HEK293 (cell line): ENCODE measurements around the gene HLA-DRB1.
A peak's percentile ranks its signal among the peaks of the same experiment; 100 is the strongest.

Experiments used
- BCL6B ChIP-seq: fragments of 450-650 bp; formaldehyde crosslinking; IDR thresholded peaks from 2 replicates; pipeline ENCODE4 v1.5.1; 2017; ENCODE audit warnings: missing biosample characterization, missing genetic modification characterization
- GLI4 ChIP-seq: fragments of 450-650 bp; formaldehyde crosslinking; IDR thresholded peaks from 2 replicates; pipeline ENCODE4 v1.5.1; 2016; ENCODE audit warnings: missing biosample characterization, missing genetic modification characterization
- IKZF3 ChIP-seq: fragments of 450-650 bp; IDR thresholded peaks from 2 replicates; pipeline ENCODE4 v1.5.0; 2018; ENCODE audit warnings: missing biosample characterization, mild to moderate bottlenecking, missing genetic modification characterization, moderate library complexity
- KLF1 ChIP-seq: fragments of 450-650 bp; formaldehyde crosslinking; IDR thresholded peaks from 2 replicates; pipeline ENCODE4 v1.5.1; 2016; ENCODE audit warnings: missing biosample characterization, missing genetic modification characterization
- MEIS1 ChIP-seq: sonication (generic); formaldehyde crosslinking; IDR thresholded peaks from 2 replicates; pipeline ENCODE4 v1.8.1; 2022; ENCODE audit warnings: missing genetic modification reagents, mild to moderate bottlenecking, borderline replicate concordance
- OSR2 ChIP-seq: fragments of 450-650 bp; formaldehyde crosslinking; IDR thresholded peaks from 2 replicates; pipeline ENCODE4 v1.5.1; 2016; ENCODE audit warnings: missing biosample characterization, missing genetic modification characterization
- PRDM2 ChIP-seq: fragments of 450-650 bp; formaldehyde crosslinking; IDR thresholded peaks from 2 replicates; pipeline ENCODE4 v1.5.1; 2016; ENCODE audit warnings: missing biosample characterization, missing genetic modification characterization, borderline replicate concordance
- PRDM6 ChIP-seq: fragments of 450-650 bp; formaldehyde crosslinking; IDR thresholded peaks from 2 replicates; pipeline ENCODE4 v1.5.1; 2017; ENCODE audit warnings: missing biosample characterization, missing genetic modification characterization
- SALL2 ChIP-seq: fragments of 450-650 bp; formaldehyde crosslinking; IDR thresholded peaks from 2 replicates; pipeline ENCODE4 v1.5.0; 2017; ENCODE audit warnings: missing biosample characterization, mild to moderate bottlenecking, missing genetic modification characterization, borderline replicate concordance
- SP7 ChIP-seq: fragments of 450-650 bp; formaldehyde crosslinking; IDR thresholded peaks from 2 replicates; pipeline ENCODE4 v1.5.1; 2016; ENCODE audit warnings: missing biosample characterization, missing genetic modification characterization
- TCF7L2 ChIP-seq: IDR thresholded peaks from 2 replicates; pipeline ENCODE4 v1.6.1; 2011; ENCODE audit warnings: low read depth, mild to moderate bottlenecking, inconsistent platforms, low read length, moderate library complexity, borderline replicate concordance
- ZIC2 ChIP-seq: fragments of 450-650 bp; formaldehyde crosslinking; IDR thresholded peaks from 2 replicates; pipeline ENCODE4 v1.5.1; 2016; ENCODE audit warnings: missing biosample characterization, missing genetic modification characterization
- ZNF10 ChIP-seq: fragments of 450-650 bp; formaldehyde crosslinking; IDR thresholded peaks from 2 replicates; pipeline ENCODE4 v1.5.1; 2017; ENCODE audit warnings: missing biosample characterization, missing genetic modification characterization
- ZNF16 ChIP-seq: fragments of 450-650 bp; formaldehyde crosslinking; IDR thresholded peaks from 2 replicates; pipeline ENCODE4 v1.5.1; 2016; ENCODE audit warnings: low read depth, missing biosample characterization, missing genetic modification characterization
- ZNF174 ChIP-seq: fragments of 450-650 bp; formaldehyde crosslinking; IDR thresholded peaks from 2 replicates; pipeline ENCODE4 v1.5.0; 2017; ENCODE audit warnings: missing biosample characterization, mild to moderate bottlenecking, missing genetic modification characterization
- ZNF19 ChIP-seq: fragments of 450-650 bp; formaldehyde crosslinking; IDR thresholded peaks from 2 replicates; pipeline ENCODE4; 2016; ENCODE audit warnings: missing biosample characterization, missing genetic modification characterization, low read depth
- ZNF2 ChIP-seq: fragments of 450-650 bp; formaldehyde crosslinking; IDR thresholded peaks from 2 replicates; pipeline ENCODE4 v1.5.1; 2016; ENCODE audit warnings: missing biosample characterization, missing genetic modification characterization
- ZNF335 ChIP-seq: fragments of 450-650 bp; formaldehyde crosslinking; conservative IDR thresholded peaks from 2 replicates; pipeline ENCODE4 v1.5.1; 2016; ENCODE audit warnings: missing biosample characterization, missing genetic modification characterization
- ZNF391 ChIP-seq: fragments of 450-650 bp; formaldehyde crosslinking; IDR thresholded peaks from 2 replicates; pipeline ENCODE4 v1.5.1; 2016; ENCODE audit warnings: low read depth, missing biosample characterization, missing genetic modification characterization, borderline replicate concordance
- ZNF48 ChIP-seq: fragments of 450-650 bp; formaldehyde crosslinking; IDR thresholded peaks from 2 replicates; pipeline ENCODE4 v1.5.1; 2016; ENCODE audit warnings: missing biosample characterization, missing genetic modification characterization
- ZNF513 ChIP-seq: fragments of 450-650 bp; IDR thresholded peaks from 2 replicates; pipeline ENCODE4 v1.5.1; 2018; ENCODE audit warnings: missing biosample characterization, missing genetic modification characterization
- ZNF518A ChIP-seq: fragments of 450-650 bp; formaldehyde crosslinking; conservative IDR thresholded peaks from 2 replicates; pipeline ENCODE4 v1.5.1; 2016; ENCODE audit warnings: low read depth, missing biosample characterization, missing genetic modification characterization
- ZNF792 ChIP-seq: fragments of 450-650 bp; formaldehyde crosslinking; IDR thresholded peaks from 2 replicates; pipeline ENCODE4 v1.5.1; 2016; ENCODE audit warnings: missing biosample characterization, missing genetic modification characterization
- ZSCAN16 ChIP-seq: fragments of 450-650 bp; formaldehyde crosslinking; IDR thresholded peaks from 2 replicates; pipeline ENCODE4 v1.5.1; 2016; ENCODE audit warnings: missing biosample characterization, missing genetic modification characterization
- ZSCAN23 ChIP-seq: fragments of 450-650 bp; formaldehyde crosslinking; IDR thresholded peaks from 2 replicates; pipeline ENCODE4 v1.5.1; 2016; ENCODE audit warnings: missing biosample characterization, missing genetic modification characterization

HLA-DRB1 gene

GRCh38 chr6:32624565-32624964, 34.9 kb upstream of the HLA-DRB1 start (continued):
- no peak for TF ChIP-seq PRDM2
- TF ChIP-seq ZSCAN16 (tag by site-specific recombination) = no peak
- TF ChIP-seq ZNF174 (tag by site-specific recombination) = no peak
- no peak for TF ChIP-seq ZNF335 (tag by site-specific recombination)
- no peak; the same call in 1 of the 2 replicates for TF ChIP-seq KLF1 (tag by site-specific recombination)
- TF ChIP-seq ZNF16 (tag by site-specific recombination) = no peak
- no peak for TF ChIP-seq ZNF10 (tag by site-specific recombination)
- TF ChIP-seq PRDM6 (tag by site-specific recombination) = peak; percentile 83
- no peak for TF ChIP-seq ZNF513 (tag by site-specific recombination)
- peak; percentile 74 for TF ChIP-seq IKZF3
- TF ChIP-seq ZNF792 (tag by site-specific recombination) = 0 out of 2 replicates have a peak, but pooled peaks have one; percentile 72
- 0 out of 2 replicates have a peak, but pooled peaks have one; percentile 51 for TF ChIP-seq TCF7L2
- no peak for TF ChIP-seq ZSCAN23
- TF ChIP-seq ZNF48 (tag by site-specific recombination) = no peak
- TF ChIP-seq ZNF2 = no peak
- no peak for TF ChIP-seq ZNF518A (tag by site-specific recombination)
- TF ChIP-seq ZNF19 (tag by site-specific recombination) = no peak
- TF ChIP-seq SALL2 (tag by site-specific recombination) = no peak
- peak; percentile 27; the same call in 1 of the 2 replicates for TF ChIP-seq ZIC2 (tag by site-specific recombination)
- no peak for TF ChIP-seq ZNF391
- no peak for TF ChIP-seq MEIS1 (CRISPR knock-in tag)
- TF ChIP-seq GLI4 (tag by site-specific recombination) = no peak
- TF ChIP-seq OSR2 (tag by site-specific recombination) = peak; percentile 62; the same call in 1 of the 2 replicates
- TF ChIP-seq SP7 (tag by site-specific recombination) = no peak
- no peak for TF ChIP-seq BCL6B
